Activated CD4-positive, alpha-beta T cell treated with anti-CD3 and anti-CD28 coated beads, Interleukin-2, amount 10 ng/mL, durations not matched to agents 24 days and 14 days (primary cell): ENCODE measurements around the gene ACTA1. TPM values are rescaled to one million over a fixed set of nuclear protein-coding genes. Genes with fewer than 3 reads are reported as not detected.
A peak's percentile ranks its signal among the peaks of the same experiment; 100 is the strongest.
"Not testable (repeated sequence)": the region's sequence is repeated elsewhere in the genome, so short reads cannot be mapped to it uniquely, and the experiment has no call there.

Experiments used
- DNase-seq: peaks from one replicate; pipeline ENCODE4 v3.0.0; 2022
- H3K27ac Mint-ChIP-seq: one replicate; pipeline ENCODE4 v1.8.0; 2022; ENCODE audit warnings: mild to moderate bottlenecking, mixed read lengths
- H3K27me3 Mint-ChIP-seq: one replicate; pipeline ENCODE4 v1.8.0; 2022; ENCODE audit warnings: mixed read lengths
- H3K36me3 Mint-ChIP-seq: one replicate; pipeline ENCODE4 v1.8.0; 2022; ENCODE audit warnings: low read depth, mild to moderate bottlenecking, mixed read lengths
- H3K4me1 Mint-ChIP-seq: one replicate; pipeline ENCODE4 v1.8.0; 2021; ENCODE audit warnings: mixed read lengths
- H3K4me3 Mint-ChIP-seq: one replicate; pipeline ENCODE4 v1.8.0; 2022; ENCODE audit warnings: mild to moderate bottlenecking, moderate library complexity, mixed read lengths
- H3K9me3 Mint-ChIP-seq: one replicate; pipeline ENCODE4 v1.8.0; 2021; ENCODE audit warnings: mixed read lengths
- intact Hi-C: fragments of 100-400 bp; cut with micrococcal nuclease; formaldehyde crosslinking; loops from one replicate; pipeline ENCODE4 v1.15.1; 2023
- total RNA-seq: library from RNA; stranded (reverse); gene quantifications from 2 replicates; pipeline ENCODE4 v1.2.3, GENCODE V29; 2022

ACTA1 gene
- not detected in 2 replicates for total RNA-seq

- no peak for DNase-seq
- Mint-ChIP-seq H3K4me3 (no peak within 1 kb of the TSS), H3K9me3 (peaks cover 5% of the 10 kb centered on the region), H3K36me3 (peaks cover 13% of the 10 kb centered on the region), H3K27me3 (peaks cover 78% of the 10 kb centered on the region), H3K4me1 (peaks cover 19% of the 10 kb centered on the region), H3K27ac (no peak within 1 kb of the TSS)
- intact Hi-C loops, result loop anchor here (5.0 kb wide), 2 partner anchors 993 to 1427 kb away; partner anchors contain the start of genes PGBD5 and WNT3A
Measured at GRCh38 chr1:229434005-229434640, at the start of gene ACTA1. Gene ACTA1, minus strand, starts transcription at chr1:229434094. Its CDS starts 979 bp downstream, at chr1:229433115.

- H3K4me1 Mint-ChIP-seq, result peaks cover 7% of the 10 kb centered on the region
- no peak overlapping the region for H3K4me3 Mint-ChIP-seq
- H3K9me3 Mint-ChIP-seq, result no peaks in the 10 kb centered on the region
- peak overlapping the region; percentile 12 for H3K27ac Mint-ChIP-seq
- DNase-seq, result no peak
- H3K27me3 Mint-ChIP-seq, result no peaks in the 10 kb centered on the region
- intact Hi-C loops, result loop anchor here (1.0 kb wide), 2 partner anchors 224 to 818 kb away; no protein-coding TSS in a partner anchor
- H3K36me3 Mint-ChIP-seq, result peaks cover 51% of the 10 kb centered on the region
Measured at GRCh38 chr1:229482511-229482910, 48.6 kb upstream of the ACTA1 start.

GRCh38 chr1:229480495-229480894 lies 46.6 kb upstream of the ACTA1 start:
- H3K4me3 Mint-ChIP-seq, result no peak overlapping the region
- peaks cover 51% of the 10 kb centered on the region for H3K36me3 Mint-ChIP-seq
- no peak for DNase-seq
- peaks cover 7% of the 10 kb centered on the region for H3K4me1 Mint-ChIP-seq
- no peak overlapping the region for H3K27ac Mint-ChIP-seq
- H3K9me3 Mint-ChIP-seq, result no peaks in the 10 kb centered on the region
- intact Hi-C loops, result no loop called here
- H3K27me3 Mint-ChIP-seq, result no peaks in the 10 kb centered on the region

- Mint-ChIP-seq H3K9me3 (no peaks in the 10 kb centered on the region), H3K36me3 (peaks cover 50% of the 10 kb centered on the region), H3K4me1 (peaks cover 7% of the 10 kb centered on the region), H3K27me3 (no peaks in the 10 kb centered on the region), H3K27ac (no peak overlapping the region), H3K4me3 (no peak overlapping the region)
- DNase-seq, result no peak
- intact Hi-C loops, result no loop called here
Measured at GRCh38 chr1:229479660-229480399, 45.9 kb upstream of the ACTA1 start.

GRCh38 chr1:229478852-229479251 lies 45.0 kb upstream of the ACTA1 start:
- Mint-ChIP-seq H3K4me1 (peaks cover 7% of the 10 kb centered on the region), H3K9me3 (no peaks in the 10 kb centered on the region), H3K27me3 (no peaks in the 10 kb centered on the region), H3K36me3 (peaks cover 55% of the 10 kb centered on the region), H3K27ac (no peak overlapping the region), H3K4me3 (no peak overlapping the region)
- intact Hi-C loops, result no loop called here
- no peak for DNase-seq

GRCh38 chr1:229475859-229476258 lies 42.0 kb upstream of the ACTA1 start:
- H3K27me3 Mint-ChIP-seq, H3K4me3 Mint-ChIP-seq, intact Hi-C loops, H3K4me1 Mint-ChIP-seq, H3K27ac Mint-ChIP-seq, H3K9me3 Mint-ChIP-seq, DNase-seq: not testable (repeated sequence)
- peaks cover 46% of the 10 kb centered on the region for H3K36me3 Mint-ChIP-seq

- intact Hi-C loops, result no loop called here
- peaks cover 4% of the 10 kb centered on the region for H3K4me1 Mint-ChIP-seq
Measured at GRCh38 chr1:229474509-229474908, 40.6 kb upstream of the ACTA1 start.

GRCh38 chr1:229471175-229471574 lies 37.3 kb upstream of the ACTA1 start:
- H3K4me1 Mint-ChIP-seq, result no peaks in the 10 kb centered on the region
- intact Hi-C loops, result no loop called here
- peaks cover 50% of the 10 kb centered on the region for H3K36me3 Mint-ChIP-seq
- H3K9me3 Mint-ChIP-seq, result no peaks in the 10 kb centered on the region
- DNase-seq, result no peak
- no peak overlapping the region for H3K4me3 Mint-ChIP-seq
- H3K27me3 Mint-ChIP-seq, result no peaks in the 10 kb centered on the region
- H3K27ac Mint-ChIP-seq, result no peak overlapping the region

More at GRCh38 chr1:229474509-229474908, 40.6 kb upstream of the ACTA1 start:
- no peaks in the 10 kb centered on the region for H3K9me3 Mint-ChIP-seq
- no peaks in the 10 kb centered on the region for H3K27me3 Mint-ChIP-seq
- H3K4me3 Mint-ChIP-seq, result no peak overlapping the region
- H3K36me3 Mint-ChIP-seq, result peaks cover 52% of the 10 kb centered on the region
- H3K27ac Mint-ChIP-seq, result no peak overlapping the region
- no peak for DNase-seq

- DNase-seq, result no peak
- intact Hi-C loops, result no loop called here
- Mint-ChIP-seq H3K27ac (no peak overlapping the region), H3K9me3 (no peaks in the 10 kb centered on the region), H3K4me1 (no peaks in the 10 kb centered on the region), H3K27me3 (no peaks in the 10 kb centered on the region), H3K4me3 (no peak overlapping the region), H3K36me3 (peaks cover 48% of the 10 kb centered on the region)
Measured at GRCh38 chr1:229470406-229471043, 36.6 kb upstream of the ACTA1 start.

GRCh38 chr1:229466887-229467286 lies 33.0 kb upstream of the ACTA1 start:
- no peak for DNase-seq
- Mint-ChIP-seq H3K27ac (no peak overlapping the region), H3K4me3 (no peak overlapping the region), H3K9me3 (no peaks in the 10 kb centered on the region), H3K36me3 (peaks cover 62% of the 10 kb centered on the region), H3K4me1 (no peaks in the 10 kb centered on the region), H3K27me3 (no peaks in the 10 kb centered on the region)
- intact Hi-C loops, result no loop called here

- Mint-ChIP-seq H3K27ac (no peak overlapping the region), H3K36me3 (peaks cover 63% of the 10 kb centered on the region), H3K27me3 (no peaks in the 10 kb centered on the region), H3K4me1 (no peaks in the 10 kb centered on the region), H3K9me3 (no peaks in the 10 kb centered on the region), H3K4me3 (no peak overlapping the region)
- no peak for DNase-seq
- intact Hi-C loops, result no loop called here
Measured at GRCh38 chr1:229464672-229465071, 30.8 kb upstream of the ACTA1 start.

GRCh38 chr1:229461032-229461668 lies 27.3 kb upstream of the ACTA1 start:
- Mint-ChIP-seq H3K27me3 (no peaks in the 10 kb centered on the region), H3K4me3 (no peak overlapping the region), H3K36me3 (peaks cover 62% of the 10 kb centered on the region), H3K9me3 (no peaks in the 10 kb centered on the region), H3K4me1 (peaks cover 3% of the 10 kb centered on the region), H3K27ac (no peak overlapping the region)
- intact Hi-C loops, result no loop called here
- DNase-seq, result no peak

GRCh38 chr1:229459815-229460214 lies 25.9 kb upstream of the ACTA1 start:
- intact Hi-C loops, result no loop called here
- Mint-ChIP-seq H3K27ac (no peak overlapping the region), H3K27me3 (no peaks in the 10 kb centered on the region), H3K4me3 (no peak overlapping the region), H3K9me3 (no peaks in the 10 kb centered on the region), H3K36me3 (peaks cover 60% of the 10 kb centered on the region), H3K4me1 (peaks cover 3% of the 10 kb centered on the region)
- DNase-seq, result no peak

GRCh38 chr1:229457436-229457835 lies 23.5 kb upstream of the ACTA1 start:
- Mint-ChIP-seq H3K27ac (no peak overlapping the region), H3K36me3 (peaks cover 48% of the 10 kb centered on the region), H3K4me3 (no peak overlapping the region), H3K4me1 (peaks cover 3% of the 10 kb centered on the region), H3K27me3 (no peaks in the 10 kb centered on the region), H3K9me3 (no peaks in the 10 kb centered on the region)
- intact Hi-C loops, result no loop called here
- DNase-seq, result no peak
